Daoy (cell line): Measurements from ENCODE around the gene ALG3. TPM values are rescaled to one million over a fixed set of nuclear protein-coding genes. Genes with fewer than 3 reads are reported as not detected.

Source experiments
- DNase-seq: peaks from one replicate; pipeline ENCODE4 v3.0.0-alpha.2; 2015; ENCODE audit warnings: low read depth
- total RNA-seq: library from RNA; depleted of rRNA; stranded (reverse); fragments of >200 nt; shearing (Covaris generic); gene quantifications from 2 replicates; pipeline ENCODE4 v1.2.3, GENCODE V29; 2014

ALG3 gene
- total RNA-seq, 1 experiment from 2014 or later: 60.0 TPM

DNA sequence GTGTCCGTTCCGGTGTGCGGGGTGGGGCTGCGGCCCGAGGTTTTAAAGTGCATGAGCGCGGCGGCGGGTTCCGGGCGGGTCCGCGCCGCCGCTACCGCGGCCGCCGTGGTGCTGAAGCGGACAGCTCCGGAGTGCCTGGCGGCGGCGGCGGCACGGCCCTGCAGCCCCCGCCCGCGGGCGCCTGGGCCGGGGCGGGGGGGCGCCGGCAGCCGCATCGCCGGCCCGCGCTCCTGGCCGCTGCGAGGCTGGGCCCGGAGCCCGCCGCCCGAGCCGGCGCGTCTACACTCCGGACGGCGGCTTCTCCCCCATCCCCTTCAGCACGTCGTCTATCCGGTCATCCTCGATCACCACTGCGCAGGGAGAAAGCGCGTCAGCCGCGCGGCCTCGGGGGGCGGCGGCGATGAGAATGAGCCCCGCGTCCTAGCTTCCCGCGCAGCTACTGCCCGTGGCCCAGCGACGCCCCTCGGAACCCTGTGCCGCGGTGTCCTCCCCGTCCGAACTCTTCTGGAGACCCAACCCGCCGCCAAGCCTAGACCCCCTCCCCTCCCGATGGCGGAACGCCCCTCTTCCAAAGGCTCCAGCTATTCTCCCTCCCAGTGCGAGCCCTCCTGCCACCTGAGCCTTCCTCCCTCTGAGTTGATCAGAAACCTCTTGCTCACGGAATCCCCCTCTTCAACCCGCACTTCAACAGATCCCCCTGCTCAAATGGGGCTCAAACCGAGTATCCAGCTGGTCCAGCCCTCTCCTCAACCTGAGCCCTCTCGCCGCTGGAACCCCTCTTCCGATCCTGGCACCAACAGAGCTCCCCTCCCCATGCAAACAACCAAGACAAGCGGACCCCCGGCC is 11.3 kb upstream of the ALG3 start:
- DNase-seq: peak; percentile 66

DNA sequence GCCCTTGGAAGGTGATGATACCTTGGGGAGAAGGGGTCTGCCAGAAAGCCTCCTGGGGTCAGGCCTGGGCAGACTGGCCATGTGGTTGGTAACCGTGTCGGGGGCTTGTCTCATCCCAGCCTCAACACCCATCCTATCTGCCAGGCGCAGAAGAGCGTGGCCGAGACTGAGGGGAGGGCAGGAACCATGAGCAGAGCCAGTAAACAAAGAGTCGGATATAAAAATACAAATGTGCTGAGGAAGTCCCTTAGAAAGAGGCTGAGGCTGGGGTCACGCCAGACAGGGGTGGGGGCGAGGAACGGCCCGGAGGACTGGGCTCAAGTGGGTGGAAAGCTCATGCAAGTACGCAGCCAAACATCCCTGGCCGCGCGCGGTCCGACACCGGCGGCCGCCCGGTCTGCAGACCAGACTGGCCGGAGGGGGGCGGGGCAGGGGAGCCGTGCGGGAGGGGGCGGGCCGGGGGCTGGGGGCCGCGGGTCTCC is 10.7 kb upstream of the ALG3 start:
- no peak for DNase-seq

DNA sequence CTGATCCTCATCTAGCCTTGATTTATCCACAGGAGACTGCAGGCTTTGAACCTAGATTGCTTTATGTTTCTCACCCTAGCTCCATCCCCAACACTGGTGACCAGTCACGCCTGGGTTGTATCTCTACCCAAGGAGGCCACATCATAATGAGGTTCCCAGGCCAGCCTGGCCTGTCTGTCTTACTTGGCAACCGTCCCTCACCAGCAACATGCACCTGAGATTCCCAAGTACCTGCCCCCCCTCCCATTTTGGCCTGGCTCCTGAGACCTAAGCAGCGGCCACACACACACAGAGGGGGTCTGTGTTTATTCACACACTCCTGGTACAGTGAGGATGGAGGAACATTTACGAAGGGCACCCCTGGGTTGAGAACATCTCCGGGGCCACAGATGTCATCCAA is 10.2 kb upstream of the ALG3 start:
- DNase-seq: no peak

DNA sequence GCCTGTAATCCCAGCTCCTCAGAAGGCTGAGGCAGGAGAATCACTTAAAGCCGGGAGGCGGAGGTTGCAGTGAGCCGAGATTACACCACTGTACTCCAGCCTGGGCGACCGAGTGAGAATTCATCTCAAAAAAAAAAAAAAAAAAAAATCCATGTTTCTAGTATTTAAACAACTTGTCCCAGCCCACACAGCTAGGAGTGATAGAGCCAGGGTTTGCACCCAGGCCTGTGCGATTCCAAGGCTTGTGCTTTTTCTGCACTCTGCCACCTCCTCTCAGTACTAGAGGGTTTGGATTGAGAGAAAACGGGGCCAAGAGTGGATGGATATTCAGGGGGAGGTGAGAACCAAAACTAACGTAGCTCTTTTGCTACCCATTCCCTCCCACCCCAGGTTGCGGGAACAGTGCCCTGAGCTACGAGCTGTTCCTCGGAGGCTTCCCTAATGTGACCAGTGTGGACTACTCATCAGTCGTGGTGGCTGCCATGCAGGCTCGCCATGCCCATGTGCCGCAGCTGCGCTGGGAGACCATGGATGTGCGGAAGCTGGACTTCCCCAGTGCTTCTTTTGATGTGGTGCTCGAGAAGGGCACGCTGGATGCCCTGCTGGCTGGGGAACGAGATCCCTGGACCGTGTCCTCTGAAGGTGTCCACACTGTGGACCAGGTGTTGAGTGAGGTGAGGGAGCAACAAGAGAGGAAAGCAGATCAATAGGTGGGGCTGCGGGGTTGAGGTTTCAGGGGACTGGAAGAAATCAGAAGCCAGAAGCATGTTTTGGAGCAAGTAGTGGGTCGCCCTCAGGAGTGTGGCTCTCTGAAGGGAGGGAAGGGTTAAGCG is 8.5 kb upstream of the ALG3 start:
- DNase-seq: no peak

DNA sequence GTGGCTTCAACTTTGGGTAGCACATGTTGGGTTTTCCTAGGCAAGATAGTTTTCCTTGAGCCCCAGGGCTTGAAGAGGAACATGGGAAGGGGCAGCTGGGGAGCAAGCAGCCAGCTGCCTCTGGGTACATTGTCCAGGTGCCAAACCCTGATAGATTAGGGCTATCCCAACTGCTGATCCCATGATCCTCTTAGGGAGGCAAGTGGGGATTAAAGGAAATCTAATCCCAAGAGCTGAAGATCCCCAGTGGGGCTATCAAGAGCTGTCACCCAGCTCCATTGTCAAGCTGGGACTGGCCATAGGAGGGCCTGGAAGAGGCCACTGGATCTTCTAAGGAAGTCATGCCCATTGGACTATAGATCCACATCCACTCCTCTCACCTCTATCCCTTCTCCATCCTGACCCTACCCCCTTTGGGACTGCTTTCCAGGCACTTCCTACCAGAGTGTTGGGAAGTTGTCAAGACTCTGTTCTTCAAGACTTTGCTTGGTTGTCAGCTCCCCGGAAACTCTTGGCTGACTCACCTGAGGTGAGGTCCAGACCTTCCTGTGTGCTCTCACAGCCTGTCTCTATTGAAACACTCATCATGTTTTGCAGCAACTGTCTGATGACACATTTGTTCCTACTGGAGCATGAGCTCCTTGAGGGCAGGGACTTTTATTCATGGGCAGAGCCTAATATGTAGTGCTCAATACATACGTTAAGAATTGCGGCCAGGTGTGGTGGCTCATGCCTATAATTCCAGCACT is 6.7 kb upstream of the ALG3 start:
- DNase-seq: no peak

DNA sequence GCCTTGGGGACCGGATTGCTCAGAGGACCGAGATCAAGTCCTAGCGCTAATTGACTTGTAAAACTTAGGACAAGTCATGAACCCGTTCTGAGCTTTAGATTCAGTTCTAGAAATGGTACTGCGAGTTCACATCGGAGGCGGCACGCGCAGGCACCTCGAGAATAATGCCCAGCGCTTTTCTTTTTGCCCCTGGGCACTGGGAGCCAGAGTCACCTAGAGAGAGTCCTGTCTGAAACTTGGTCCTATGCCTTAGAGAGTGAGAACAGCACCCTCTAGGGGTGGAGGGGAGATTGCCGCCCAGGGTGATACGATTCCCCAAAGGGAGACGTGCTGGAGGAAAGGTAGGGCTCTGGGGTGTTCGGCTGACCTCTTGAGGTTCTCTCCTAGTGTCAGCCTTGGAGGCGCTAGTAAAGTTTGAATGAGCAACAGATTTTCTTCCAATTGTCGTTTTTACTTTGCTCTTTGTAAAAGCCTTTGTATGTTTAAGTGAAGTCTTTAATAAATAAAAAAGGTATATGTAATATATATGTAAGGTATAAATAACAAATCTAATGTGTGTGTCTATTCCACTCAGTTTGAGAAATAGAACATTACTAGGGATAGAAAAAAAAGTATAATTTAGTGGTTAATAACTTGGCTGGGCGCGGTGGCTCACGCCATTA is 1.5 kb upstream of the ALG3 start:
- peak; percentile 92 for DNase-seq

DNA sequence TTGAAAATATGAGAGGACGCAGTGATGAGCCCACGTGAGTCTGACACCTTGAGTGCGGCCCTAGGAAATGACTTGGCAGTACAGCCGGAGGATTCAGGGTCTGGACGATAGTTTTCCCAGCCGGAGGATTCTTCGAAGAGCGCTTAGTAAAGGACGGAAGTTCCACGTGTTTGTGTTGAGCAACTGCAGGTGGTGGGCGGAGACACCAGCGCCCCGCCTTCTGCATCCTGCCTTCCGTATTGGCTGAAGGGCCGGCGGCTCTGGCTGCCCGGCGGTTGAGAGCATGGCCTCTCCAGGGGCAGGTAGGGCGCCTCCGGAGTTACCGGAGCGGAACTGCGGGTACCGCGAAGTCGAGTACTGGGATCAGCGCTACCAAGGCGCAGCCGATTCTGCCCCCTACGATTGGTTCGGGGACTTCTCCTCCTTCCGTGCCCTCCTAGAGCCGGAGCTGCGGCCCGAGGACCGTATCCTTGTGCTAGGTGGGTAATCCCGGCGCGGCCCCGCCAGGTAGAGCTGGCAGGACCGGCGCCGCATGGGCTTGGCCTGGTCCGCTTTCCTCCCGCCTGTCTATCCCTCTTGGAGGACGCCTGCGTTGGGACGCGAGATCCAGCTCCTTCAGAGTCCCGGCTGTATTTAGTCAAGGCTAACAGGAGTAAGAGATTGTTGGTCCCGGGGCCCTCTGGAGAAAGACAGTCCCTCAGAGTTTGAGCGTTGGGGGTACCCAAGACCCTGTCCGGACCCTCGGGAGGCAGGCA is 827 bp upstream of the ALG3 start, which contains the start of gene EEF1AKMT4:
EEF1AKMT4 (plus strand) TSS at position 261 of the 755 bp plus-strand sequence; CDS start at position 284, 23 bp downstream.
- DNase-seq: peak; percentile 99

DNA sequence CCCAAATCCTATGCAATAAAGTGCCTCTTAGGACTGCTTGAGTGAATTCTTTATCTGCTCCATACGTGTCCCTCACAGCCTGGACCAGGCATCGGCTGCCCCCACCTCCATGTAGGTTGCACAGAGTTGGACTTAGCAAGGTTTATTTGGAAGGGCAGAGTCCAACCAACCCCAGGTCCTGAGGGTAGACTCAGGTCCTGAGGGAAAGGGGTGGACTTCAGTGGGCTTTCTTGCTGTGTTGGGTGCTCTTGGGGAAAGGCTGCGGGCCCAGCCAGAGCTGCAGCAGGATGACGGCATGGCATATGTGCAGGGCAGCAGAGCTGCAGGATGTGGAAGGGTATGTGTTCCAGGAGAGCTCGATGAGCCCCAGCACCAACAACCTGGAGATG is 6.5 kb downstream of the ALG3 start:
- DNase-seq: no peak

DNA sequence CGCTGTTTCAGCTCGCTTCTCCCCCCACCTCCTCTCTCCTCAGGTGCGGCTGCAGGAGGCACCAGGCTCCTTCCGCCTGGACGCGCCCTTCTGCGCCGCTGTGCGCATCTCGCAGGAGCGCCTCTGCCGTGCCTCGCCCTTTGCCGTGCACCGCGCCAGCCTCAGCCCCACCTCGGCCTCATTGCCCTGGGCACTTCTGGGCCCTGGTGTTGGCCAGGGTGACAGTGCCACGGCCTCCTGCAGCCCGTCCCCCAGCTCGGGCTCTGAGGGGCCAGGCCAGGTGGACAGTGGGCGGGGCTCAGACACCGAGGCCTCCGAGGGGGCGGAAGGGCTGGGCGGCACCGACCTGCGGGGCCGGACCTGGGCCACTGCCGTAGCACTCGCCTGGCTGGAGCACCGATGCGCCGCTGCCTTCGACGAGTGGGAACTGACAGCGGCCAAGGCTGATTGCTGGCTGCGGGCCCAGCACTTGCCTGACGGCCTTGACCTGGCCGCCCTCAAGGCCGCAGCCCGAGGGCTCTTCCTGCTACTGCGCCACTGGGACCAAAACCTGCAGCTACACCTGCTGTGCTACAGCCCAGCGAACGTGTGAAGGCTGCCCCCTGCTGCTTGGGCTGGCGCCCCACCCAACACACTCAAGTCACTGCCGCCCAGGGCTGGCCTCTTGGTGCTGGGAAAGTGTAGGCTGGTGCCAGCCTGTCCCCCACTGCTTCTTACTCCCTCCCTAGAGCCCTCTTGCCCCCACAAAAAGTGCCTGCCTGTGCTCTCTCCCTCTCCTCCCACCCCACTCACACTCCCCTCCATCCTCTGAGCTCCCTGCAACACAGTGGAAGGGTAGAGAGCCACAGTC is 7.1 kb downstream of the ALG3 start:
- DNase-seq: peak; percentile 63

DNA sequence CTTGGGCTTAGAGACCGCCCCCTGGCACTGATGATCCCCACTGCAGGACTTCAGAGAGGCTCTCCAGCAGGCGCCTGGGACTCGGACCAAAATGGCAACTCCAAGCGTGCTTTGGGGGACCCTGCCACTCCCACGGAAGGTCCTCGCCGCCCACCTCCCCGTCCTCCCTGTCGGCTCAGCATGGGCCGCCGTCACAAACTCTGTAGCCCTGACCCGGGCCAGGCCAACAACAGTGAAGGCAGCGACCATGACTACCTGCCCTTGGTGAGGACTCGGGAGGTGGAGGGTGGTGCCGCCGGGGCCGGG is 7.7 kb downstream of the ALG3 start:
- DNase-seq: no peak

DNA sequence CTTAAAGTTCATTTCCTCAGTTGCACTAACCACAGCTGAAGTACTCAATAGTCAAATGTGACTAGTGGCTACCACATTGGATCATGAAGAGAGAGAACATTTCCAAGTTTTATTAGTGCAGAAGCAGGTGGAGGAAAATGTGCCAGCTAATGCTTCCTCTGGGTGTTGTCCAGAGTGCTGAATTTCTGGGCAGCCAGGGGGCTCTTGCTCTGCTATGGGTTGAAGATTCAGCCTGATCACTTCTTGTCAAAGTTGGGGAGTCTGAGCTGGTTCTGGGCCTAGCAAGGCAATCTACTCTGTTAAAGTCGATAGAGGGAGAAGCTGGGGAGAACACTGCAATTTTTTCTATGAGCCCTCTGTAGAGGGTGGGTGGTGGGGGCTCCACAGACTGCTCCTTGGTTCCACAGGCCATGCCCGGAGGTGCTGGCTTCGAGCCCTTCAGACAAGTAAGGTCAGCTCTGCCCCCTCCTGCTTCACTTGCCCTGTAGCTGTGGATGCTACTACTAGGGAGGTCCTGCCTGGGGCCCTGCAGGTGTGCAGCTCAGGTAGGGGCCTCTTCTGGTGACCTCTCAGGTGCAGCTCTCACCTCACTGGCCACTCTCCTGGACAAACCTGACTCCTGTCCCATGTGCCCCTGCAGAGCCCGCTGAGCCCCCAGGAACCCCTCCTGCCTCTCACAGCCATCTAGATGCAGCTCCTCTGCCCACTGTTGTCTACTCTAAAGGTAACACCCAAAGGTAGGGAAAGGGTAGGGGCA is 8.2 kb downstream of the ALG3 start:
- no peak for DNase-seq

DNA sequence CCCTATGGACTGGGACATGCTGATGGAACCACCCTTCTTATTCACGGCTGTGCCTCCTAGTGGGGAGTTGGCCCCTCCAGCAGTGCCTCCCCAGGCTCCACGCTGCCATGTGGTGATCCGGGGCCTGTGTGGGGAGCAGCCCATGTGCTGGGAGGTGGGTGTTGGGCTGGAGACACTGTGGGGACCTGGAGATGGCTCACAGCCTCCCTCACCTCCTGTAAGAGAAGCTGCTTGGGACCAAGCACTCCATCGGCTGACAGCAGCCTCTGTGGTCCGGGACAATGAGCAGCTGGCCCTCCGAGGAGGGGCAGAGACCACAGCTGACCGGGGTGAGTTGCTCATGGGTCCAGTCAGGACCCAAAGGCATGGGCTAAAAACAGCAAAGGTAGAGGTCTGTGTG is 9.1 kb downstream of the ALG3 start:
- no peak for DNase-seq

DNA sequence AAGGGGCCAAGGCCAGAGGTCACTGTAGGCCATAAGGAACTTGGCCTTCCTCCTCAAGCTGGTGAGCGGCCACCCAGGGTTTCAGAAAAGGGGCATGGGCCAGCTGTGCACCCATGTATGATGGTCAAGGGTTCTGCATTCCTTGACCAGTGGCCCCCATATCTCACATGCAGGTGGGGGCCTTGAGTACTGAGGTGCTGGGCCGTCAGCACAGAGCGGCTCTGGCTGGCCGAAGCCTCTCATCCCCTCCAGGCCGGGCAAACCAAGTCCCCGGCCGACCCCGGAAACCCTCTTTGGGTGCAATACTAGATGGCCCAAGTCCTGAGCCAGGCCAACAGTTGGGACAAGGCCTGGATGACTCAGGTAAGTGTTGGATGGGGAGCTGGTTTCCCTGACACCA is 9.5 kb downstream of the ALG3 start:
- DNase-seq: no peak

DNA sequence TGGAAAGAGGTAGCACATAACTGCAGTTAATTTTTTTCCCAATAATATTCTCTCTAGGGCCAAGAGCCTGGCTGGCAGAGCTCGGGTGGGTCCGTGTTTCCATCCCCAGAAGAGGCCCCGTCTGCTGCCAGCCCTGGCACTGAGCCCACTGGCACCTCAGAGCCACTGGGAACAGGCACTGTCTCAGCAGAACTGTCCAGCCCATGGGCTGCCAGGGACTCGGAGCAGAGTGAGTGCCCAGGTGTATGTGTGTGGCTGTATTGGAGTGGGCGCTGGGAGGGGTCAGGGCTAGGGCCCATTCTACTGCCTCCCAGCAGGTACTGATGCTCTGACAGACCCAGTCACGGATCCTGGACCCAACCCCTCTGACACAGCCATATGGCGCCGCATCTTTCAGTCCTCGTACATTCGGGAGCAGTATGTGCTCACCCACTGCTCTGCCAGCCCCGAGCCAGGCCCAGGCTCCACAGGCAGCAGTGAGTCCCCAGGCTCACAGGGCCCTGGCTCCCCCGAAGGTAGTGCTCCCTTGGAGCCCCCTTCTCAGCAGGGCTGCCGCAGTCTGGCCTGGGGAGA is 10.4 kb downstream of the ALG3 start:
- no peak for DNase-seq

DNA sequence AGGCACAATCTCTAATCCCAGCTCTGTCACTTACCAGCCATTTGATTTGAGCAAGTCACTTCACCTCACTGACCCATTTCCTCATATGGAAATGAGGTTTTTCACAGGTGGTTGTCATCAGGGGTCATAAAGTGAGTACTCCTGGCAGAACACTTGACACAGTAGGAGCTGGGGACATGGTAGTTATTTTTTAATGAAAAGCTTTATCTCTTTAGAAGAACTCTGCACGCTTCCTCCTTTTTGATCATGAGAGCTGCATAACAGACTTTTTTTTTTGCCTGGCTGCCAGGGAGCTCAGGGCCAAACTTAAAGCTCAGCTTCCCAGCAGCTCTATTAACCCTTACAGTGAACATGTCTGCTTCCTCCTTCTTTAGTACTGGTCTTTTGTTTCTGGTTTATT is 11.0 kb downstream of the ALG3 start:
- DNase-seq: no peak

DNA sequence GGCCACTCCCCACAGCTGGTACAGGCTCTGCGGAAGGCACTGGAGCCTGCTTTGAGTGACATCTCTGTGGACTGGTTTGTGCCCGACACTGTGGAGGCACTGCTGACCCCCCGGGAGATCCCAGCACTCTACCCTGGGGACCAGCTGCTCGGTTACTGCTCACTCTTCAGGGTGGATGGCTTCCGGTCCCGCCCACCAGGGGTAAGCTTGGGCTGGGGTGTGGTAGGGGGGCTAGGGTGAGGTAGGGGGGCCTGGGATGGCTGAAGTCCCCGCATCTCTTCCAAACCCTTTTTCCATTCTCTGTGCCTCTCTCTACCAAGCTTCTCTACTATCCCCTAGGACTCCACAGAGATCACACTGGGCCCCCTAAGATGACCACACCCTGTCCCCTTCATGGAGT is 11.6 kb downstream of the ALG3 start:
- no peak for DNase-seq

DNA sequence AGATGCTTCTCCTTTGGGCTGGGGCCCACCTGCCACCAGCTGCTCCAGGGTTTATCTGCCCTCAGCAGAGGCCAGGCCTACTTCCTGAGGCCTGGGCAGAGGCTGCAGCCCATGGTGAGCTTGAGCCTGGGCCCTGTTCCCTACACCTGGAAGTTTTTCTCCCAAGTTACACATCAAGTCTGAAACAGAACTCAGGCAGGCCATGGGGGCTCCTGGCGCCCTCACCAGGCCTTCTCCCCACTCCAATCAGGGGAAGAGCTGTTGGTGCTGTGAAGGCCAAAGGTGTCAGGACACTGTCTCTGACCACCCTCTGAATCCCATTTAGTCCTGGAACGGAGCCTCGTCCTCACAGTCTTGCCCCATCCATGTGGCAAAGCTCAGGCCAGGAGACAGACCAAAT is 12.1 kb downstream of the ALG3 start:
- DNase-seq: no peak

DNA sequence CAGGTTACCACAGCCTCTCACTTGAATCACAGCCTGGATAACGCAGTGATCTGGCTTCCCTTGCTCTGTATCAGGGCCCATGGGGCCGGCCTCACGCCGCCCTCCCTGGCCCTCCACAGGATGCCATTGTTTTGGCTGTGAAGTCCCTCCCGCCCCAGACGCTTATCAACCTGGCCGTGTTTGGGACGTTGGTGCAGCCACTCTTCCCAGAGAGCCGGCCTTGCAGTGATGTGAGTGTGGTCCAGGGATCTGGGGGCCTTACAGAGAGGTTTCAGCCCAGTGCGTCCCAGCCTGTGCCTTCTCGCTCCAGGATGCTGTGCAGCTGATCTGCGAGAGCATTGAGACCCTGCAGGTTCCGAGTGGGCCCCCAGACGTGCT is 12.7 kb downstream of the ALG3 start:
- no peak for DNase-seq
